GM12801 (cell line): ENCODE results near the gene BCL2L13.

ENCODE experiments used
- CTCF ChIP-seq: IDR thresholded peaks from one replicate; pipeline ENCODE4 v1.5.1; 2011; ENCODE audit warnings: control low read depth; ENCODE audit not compliant: insufficient read length; ENCODE audit errors: extremely low read depth

Gene BCL2L13

GRCh38 chr22:17675584-17675983, 37.0 kb downstream of the BCL2L13 start:
- no peak for TF ChIP-seq CTCF

DNA sequence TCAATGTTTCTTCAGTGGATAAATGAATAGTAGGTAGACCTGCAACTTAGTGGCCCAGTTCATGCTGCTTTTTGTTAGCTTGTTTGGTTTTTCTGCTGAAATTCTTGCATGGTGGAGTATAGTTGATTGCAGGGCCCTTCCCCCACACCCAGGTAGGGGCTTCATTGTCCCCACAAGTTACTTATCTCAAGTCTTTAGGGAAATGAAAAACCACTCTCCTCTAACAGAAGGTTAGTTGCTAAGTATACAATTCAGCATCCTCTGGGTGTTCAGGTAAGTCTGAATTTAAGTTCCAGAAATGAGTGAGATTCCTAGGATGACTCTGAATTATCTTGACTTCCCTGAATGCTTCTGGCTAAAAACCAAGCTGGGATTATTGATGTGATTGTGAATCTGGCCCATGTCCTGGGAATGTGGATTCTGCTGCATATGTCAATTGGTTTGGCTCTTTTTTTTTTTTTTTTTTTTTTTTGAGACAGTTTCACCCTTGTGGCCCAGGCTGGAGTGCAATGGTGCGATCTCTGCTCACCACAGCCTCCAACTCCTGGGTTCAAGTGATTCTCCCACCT, 40.3 kb downstream of the BCL2L13 start:
- TF ChIP-seq CTCF, result no peak

- TF ChIP-seq CTCF, result no peak
Observed at GRCh38 chr22:17684245-17684644, 45.7 kb downstream of the BCL2L13 start.

DNA sequence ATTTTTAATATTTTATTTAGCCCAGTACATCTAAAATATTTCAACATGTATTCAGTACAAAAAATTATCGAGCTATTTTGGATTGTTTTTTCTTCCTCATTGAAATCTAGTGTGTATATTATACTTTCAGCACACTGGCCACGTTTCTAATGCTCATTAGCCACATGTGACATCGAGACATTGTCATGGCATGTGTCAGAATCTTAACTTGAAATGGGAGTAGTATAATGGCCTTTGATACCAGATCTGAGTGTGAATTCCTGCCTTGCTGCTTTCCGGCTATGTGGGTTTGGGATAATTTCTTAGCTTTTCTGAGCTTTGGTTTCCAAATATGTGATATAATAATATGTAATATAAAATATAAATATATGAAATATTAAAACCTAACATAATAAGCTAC, 54.3 kb downstream of the BCL2L13 start:
- TF ChIP-seq CTCF, result no peak

DNA sequence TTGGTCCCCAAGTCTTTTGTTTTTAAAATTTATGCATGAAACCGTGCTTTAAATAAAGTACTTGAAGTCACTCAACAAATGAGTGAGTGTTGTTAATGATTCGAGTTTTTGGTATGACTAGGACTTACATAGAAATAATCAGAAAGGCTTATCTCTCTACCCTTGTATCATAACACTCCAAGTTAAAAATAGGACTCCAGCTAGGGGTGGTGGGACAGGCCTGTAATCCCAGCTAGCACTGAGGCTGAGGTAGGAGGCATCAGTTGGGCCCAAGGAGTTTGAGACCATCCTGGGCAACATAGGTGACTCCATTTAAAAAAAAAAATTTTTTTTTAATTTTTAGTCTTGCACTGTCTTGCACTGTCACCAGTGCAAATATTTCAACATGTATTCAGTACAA, 55.6 kb downstream of the BCL2L13 start:
- no peak for TF ChIP-seq CTCF

GRCh38 chr22:17694752-17695151, 56.2 kb downstream of the BCL2L13 start:
- no peak for TF ChIP-seq CTCF

GRCh38 chr22:17695986-17696385, 57.4 kb downstream of the BCL2L13 start:
- TF ChIP-seq CTCF, result no peak

DNA sequence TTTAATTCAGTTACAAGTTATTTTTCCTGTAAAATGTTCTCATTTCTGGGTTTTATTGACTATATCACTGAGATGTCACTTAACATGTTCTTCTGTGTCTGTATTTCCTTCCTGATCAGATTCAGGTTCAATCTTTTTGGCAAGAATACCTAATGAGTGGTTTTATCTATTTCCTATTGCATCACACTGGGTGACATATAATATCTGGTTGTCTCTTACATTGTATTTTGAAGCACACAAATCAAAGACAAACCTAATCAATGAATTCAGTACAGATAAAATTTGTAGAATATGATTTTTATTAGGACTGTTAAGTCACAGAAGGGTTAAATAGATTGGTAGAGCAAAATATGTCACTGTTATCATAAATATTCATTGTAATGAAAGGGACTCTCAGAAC, 60.4 kb downstream of the BCL2L13 start:
- no peak for TF ChIP-seq CTCF
